HG03103 (cell line): ENCODE data around the gene CHCHD6.

Experiments
- ATAC-seq: cut with Tn5 transposase; IDR thresholded peaks from one replicate; pipeline ENCODE4 v1.9.1; 2021; ENCODE audit warnings: low read depth; ENCODE audit not compliant: unreplicated experiment

Gene CHCHD6

DNA sequence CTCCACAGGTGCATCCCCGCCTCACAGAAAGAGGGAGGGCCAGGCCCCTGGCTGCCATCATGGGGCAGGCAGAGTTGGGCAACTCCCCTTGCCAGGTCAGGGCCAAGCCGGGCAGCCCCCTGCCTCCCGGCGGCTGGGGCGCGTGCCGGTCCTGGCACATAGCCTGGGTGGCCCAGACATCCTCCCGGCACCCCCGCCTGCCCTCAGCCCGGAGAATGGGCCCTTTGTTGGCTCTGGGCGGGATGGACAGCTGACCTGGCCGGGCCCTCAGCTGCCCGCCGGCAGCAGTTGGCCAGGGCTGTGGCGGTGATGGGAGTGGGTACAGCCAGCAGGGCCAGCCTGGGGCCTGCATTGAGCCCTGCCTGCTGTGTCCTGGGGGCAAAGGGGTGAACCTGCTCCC is 295.3 kb downstream of the CHCHD6 start:
- ATAC-seq, result no peak

DNA sequence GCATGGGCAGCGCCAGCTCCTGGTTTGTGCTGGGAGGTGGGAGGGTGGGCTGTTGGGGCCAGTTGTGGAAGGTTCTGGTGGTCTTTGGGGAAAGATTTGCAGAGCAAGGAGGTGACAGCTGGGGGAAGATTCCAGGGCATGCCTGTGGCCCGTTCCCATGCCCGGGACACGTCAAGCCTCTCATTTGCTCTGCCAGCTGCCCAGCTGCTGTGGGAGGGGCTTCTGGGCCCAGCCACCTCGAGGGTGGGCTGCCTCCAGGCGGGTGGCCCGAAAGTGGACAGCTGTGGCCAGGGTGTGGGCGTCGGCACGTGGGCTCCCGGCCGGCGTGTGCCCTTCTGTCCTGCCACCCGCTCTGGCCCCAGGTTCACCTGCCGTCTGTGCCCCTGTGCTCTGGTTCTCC is 296.1 kb downstream of the CHCHD6 start:
- no peak for ATAC-seq

DNA sequence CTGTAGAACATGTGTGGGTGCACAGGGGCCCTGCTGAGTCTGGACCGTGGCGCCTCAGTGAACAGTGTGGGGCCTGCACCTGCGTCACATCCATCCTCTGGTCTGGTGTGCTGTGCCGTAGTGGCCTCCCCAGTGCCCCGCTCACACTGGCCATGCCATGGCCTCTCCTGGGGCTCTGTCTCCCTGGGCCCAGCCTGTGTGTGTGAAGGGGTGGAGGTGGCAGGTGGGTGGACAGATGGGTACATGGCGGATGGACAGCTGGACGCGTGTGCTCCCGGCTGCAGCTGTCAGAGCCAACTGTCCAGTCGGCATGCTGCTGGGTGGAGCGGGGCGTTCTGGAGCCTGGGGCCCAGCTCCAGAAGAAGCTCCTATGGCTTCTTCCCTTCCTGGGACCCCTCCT is 296.7 kb downstream of the CHCHD6 start:
- no peak for ATAC-seq

GRCh38 chr3:127001486-127002194 is 297.6 kb downstream of the CHCHD6 start:
- no peak for ATAC-seq

DNA sequence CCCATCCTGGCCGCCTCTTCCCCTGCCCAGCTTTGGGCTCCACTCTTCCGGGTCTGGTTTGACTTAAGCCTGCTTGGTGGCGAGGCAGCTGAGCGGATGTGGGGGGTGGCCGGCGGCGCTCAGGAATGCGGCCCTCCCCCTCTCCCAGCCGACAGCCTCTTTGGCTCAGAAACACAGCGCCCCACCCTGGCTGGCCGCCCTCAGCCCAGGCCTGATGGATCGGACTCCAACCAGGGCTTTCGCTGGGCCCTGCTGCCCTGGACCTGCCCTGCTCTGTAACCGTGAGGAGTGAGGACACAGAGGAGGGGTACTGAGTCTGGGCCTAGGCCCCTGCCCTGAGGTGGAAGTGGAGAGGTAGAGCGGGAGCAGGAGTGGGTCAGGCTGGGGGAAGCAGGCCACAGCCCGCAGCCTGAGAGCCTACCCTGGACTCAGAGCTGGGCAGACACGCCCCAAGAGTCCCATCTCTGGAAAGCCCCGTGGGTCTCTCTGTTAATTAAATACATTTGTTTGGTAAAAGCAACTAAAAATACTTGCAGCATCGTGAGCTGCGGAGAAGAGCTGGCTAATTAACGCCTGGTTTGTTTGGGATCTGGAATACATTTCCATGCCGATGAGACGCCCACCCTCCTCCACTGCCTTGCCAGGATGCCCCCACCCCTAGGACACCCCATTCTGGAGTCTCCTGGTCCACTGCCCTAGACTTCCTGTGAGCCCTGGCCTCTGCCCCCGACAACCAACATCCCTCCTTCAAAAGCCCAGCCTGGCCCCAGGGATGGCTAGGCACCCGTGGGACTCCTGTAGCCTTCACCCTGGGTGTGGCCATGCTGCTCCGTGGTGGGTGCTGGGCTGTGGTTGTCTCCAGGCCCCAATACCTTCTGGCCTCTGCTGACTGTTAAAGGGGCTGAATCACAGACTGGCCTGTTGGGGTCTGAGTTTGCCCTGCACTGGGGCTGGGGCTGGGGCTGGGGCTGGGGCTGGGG is 298.4 kb downstream of the CHCHD6 start:
- ATAC-seq, result no peak

DNA sequence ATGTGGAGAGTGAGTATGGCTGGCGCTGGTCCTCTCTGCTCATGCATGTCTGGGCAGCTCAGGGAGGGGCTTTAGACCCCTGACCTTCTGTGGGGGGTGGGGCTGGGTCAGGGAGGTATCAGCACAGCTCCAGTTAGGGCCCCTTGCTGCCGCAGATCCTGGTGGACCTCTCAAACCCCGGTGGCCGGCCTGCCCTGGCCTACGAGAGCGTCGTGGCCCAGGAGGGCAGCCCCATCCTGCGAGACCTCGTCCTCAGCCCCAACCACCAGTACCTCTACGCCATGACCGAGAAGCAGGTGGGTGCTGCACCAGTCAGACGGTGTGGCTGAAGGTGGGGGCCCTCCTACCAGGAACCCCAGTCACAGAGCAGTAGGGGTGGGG is 299.1 kb downstream of the CHCHD6 start:
- ATAC-seq, result no peak

- ATAC-seq, result no peak
These were observed 299.7 kb downstream of the CHCHD6 start for GRCh38 chr3:127003601-127004280.

- no peak for ATAC-seq
These were observed 300.8 kb downstream of the CHCHD6 start for GRCh38 chr3:127004641-127005397.

DNA sequence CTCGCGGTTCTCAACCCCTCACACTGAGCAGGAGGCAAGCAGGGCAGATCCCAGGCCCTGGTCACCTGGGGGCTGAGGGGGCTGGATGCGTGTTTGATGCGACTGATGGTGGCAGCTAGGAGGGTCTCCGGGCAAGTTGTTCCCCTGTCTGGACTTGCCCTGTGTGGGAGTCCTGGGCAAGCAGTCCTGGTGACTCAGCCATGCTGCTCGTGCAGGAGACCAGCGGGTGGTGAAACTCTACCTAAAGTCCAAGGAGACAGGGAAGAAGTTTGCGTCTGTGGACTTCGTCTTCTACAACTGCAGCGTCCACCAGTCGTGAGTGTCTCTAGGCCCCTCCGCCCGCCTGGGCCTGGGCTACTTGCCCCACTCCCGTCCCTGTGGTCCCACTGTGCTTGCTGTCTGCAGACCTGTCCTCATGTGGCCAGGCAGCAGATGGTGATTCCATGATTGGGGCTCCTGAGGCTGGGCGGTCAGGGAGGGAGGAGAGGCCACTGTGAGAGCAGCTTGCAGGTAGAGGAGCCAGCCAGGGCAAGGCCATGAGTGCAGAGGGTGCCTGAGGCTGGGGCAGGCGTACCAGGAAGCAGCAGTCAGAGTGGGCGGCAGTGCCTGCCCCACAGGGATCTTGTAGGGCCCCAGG is 301.9 kb downstream of the CHCHD6 start:
- no peak for ATAC-seq

DNA sequence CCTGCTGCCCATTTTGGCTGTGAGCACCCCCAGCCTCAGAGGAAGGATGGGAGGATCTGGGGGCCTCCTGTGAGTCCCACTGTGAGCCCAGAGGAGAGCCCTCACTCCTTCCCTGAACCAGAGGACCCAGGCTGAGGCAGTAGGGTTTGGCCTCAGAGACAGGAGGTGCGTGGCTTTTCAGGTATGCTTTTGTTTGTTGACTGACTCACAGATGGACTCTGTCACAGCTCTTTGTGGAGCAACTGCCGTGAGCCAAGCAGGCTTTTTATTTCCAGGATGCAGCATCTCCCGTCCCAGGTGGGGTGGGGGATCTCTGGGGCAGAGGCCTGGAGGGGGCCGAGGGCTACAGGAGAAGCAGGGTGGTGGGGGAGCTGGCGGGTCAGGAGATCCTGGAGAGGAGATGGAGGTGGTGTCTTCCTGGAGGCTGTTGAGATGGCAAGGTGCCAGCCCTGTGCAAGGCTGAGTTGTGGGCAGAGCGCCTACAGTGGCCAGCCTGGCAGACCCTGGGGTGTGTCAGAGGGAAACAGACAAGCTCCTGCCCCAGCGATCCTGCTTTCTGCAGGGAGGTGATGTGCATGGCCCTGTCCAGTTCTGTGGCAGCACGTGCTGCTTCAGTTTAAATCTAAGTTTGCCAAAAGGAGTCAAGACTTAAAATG is 302.9 kb downstream of the CHCHD6 start:
- ATAC-seq, result no peak

DNA sequence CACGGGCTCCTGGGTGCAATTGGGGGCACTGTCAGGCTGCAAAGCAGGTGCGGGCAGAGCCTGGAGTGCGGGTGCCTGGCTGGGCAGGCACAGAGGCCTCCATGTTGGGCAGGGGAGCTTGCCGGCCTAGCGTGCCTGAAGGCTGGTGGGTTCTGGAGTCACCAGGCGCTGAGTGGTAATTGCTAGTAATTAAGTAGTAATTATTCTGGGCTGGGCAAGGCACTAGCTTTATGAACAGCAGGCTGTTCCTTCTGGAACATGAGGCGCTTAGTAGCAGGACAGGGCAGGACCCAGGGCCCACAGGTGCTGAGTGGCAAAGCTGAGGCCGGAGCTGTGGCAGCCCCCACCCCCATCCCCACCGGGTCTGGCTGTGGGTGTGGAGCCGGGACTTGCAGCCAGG is 304.2 kb downstream of the CHCHD6 start:
- ATAC-seq, result no peak

DNA sequence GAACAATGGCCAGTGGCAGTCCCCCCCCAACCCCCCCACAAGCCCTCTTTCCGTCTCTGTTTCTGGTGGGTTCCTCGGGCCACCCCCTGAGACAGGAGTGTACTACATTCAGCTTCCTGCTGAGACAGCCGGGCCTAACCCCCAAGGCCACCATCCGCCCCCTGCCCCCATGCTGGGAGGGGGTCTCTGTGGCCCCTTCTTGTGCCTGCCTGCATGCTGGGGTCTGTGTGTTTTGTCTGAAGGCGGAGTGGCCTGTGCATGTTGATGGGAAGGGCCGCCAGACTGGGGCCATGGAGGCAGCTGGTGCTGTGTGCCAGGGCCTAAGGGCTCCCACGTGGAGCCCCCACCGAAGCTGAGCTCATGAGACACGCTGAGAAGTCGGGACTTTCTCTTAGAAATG is 305.5 kb downstream of the CHCHD6 start:
- no peak for ATAC-seq
